ENCODE results near the gene FAM98C. TPM values are rescaled to one million over a fixed set of nuclear protein-coding genes. Genes with fewer than 3 reads are reported as not detected.

Gene FAM98C
- total and polyA plus RNA-seq, 2 of the 13 experiments (the other 11 are each of a cell fraction or from before 2014, with no cell fraction given) = 10.0 to 11.5 TPM

DNA sequence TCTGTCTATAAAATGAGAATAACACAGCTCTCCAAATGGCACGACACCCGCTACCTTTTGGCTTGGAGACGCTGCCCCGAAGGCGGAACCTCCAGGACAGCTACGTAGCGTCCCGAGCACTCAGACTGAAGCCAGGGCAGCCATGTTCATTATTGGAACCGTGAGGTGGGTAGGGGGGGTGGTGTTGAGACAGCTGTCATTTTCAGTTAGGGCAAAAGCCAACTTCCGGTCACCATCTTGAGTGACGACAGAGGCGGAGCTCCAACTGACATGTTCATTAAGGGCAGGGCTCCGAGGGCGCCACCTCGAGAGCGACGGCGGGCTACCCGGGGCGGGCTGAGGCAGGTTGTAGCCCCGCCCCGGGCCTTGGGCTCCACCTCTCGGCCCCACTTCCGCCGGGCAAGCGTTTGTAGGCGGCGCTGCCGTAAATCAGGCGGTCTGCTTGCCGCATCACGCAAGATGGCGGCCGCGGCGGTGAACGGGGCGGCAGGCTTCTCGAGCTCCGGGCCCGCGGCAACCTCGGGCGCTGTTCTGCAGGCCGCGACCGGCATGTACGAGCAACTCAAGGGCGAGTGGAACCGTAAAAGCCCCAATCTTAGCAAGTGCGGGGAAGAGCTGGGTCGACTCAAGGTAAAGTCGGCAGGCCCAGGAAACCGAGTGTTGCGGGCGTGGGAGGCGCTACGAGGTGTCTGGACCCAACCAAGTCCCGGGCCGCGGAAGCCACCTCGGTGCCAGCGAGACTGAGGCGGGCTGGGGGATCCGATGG, 28.4 kb upstream of the FAM98C start, which contains the start of gene PSMD8 (continued):
- TF ChIP-seq SMAD9 (CRISPR knock-in tag; IDR thresholded peaks at IDR 0.05) = no peak
- peak; percentile 75 for TF ChIP-seq ZNF317 (CRISPR knock-in tag; IDR thresholded peaks at IDR 0.05)
- TF ChIP-seq ZNF747 (CRISPR knock-in tag; IDR thresholded peaks at IDR 0.05; ENCODE audit: borderline replicate concordance) = peak; percentile 93
- no peak for TF ChIP-seq ZNF207 (IDR thresholded peaks at IDR 0.05; ENCODE audit: borderline replicate concordance)
- TF ChIP-seq RAD21 (CRISPR knock-in tag; IDR thresholded peaks at IDR 0.05) = no peak; the same call in 1 of the 2 replicates
- peak; percentile 93 for TF ChIP-seq CREM (IDR thresholded peaks at IDR 0.05)
- 0 out of 2 replicates have a peak, but pooled peaks have one; percentile 28 for TF ChIP-seq CREM (CRISPR knock-in tag; IDR thresholded peaks at IDR 0.05)
- TF ChIP-seq ERF (CRISPR knock-in tag; IDR thresholded peaks at IDR 0.05) = peak; percentile 85
- TF ChIP-seq, protein P1, sequence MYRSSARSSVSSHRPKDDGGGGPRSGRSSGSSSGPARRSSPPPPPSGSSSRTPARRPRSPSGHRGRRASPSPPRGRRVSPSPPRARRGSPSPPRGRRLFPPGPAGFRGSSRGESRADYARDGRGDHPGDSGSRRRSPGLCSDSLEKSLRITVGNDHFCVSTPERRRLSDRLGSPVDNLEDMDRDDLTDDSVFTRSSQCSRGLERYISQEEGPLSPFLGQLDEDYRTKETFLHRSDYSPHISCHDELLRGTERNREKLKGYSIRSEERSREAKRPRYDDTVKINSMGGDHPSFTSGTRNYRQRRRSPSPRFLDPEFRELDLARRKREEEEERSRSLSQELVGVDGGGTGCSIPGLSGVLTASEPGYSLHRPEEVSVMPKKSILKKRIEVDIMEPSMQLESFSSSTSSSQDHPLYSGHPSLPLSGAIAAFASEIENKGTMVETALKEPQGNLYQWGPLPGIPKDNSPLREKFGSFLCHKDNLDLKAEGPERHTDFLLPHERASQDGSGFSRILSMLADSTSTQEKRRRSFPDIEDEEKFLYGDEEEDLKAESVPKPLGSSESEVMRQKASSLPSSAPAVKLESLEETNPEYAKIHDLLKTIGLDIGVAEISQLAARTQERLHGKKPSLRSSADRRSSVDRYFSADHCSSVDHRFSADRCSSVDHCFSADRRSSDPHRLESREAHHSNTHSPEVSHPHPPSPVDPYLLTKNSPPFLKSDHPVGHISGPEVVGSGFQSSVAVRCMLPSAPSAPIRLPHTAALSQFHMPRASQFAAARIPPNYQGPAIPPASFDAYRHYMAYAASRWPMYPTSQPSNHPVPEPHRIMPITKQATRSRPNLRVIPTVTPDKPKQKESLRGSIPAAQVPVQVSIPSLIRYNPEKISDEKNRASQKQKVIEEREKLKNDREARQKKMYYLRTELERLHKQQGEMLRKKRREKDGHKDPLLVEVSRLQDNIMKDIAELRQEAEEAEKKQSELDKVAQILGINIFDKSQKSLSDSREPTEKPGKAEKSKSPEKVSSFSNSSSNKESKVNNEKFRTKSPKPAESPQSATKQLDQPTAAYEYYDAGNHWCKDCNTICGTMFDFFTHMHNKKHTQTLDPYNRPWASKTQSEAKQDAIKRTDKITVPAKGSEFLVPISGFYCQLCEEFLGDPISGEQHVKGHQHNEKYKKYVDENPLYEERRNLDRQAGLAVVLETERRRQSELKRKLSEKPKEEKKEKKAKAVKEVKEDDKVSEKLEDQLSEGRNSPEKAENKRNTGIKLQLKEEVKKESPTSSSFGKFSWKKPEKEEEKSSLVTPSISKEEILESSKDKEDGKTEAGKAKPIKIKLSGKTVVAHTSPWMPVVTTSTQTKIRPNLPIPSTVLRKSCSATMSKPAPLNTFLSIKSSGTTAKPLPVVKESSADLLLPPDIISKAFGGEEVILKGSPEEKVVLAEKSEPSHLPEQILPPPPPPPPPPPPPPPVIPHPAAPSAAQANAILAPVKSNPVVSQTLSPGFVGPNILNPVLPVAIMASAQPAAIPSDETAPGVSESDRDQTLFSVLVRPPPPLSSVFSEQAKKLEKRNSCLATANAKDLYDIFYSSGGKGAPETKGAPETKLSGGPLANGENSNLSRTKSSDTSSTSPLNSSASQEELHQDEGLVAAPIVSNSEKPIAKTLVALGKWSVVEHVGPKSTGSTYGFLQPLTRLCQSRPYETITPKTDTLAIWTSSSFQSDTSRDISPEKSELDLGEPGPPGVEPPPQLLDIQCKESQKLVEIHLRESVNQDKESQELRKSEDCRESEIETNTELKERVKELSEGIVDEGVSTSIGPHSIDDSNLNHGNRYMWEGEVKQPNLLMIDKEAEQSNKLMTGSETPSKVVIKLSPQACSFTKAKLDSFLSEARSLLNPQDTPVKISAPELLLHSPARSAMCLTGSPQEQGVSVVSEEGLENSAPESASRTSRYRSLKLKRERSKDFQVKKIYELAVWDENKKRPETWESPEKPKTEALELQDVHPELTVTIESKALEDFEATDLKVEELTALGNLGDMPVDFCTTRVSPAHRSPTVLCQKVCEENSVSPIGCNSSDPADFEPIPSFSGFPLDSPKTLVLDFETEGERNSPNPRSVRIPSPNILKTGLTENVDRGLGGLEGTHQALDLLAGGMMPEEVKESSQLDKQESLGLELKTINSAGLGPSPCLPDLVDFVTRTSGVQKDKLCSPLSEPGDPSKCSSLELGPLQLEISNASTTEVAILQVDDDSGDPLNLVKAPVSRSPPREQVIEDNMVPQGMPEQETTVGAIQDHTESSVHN (CRISPR knock-in tag; IDR thresholded peaks at IDR 0.05) = no peak
- TF ChIP-seq ZNF251 (CRISPR knock-in tag; IDR thresholded peaks at IDR 0.05) = no peak
- no peak for TF ChIP-seq EP300 (IDR thresholded peaks at IDR 0.05; ENCODE audit: low read depth in 2 of 2, low read length in 2 of 2)
- no peak for TF ChIP-seq EP300 (CRISPR knock-in tag; IDR thresholded peaks at IDR 0.05; ENCODE audit: borderline replicate concordance)
- no peak for TF ChIP-seq ZNF749 (CRISPR knock-in tag; IDR thresholded peaks at IDR 0.05; ENCODE audit: borderline replicate concordance)
- no peak for TF ChIP-seq MAFK (conservative IDR thresholded peaks at IDR 0.05 in 1 of 2, IDR thresholded peaks at IDR 0.05 in 1 of 2; ENCODE audit: low read length in 2 of 2)
- peak; percentile 72; the same call in 1 of the 2 replicates for TF ChIP-seq MEIS2 (CRISPR knock-in tag; IDR thresholded peaks at IDR 0.05)
- TF ChIP-seq, protein P2, sequence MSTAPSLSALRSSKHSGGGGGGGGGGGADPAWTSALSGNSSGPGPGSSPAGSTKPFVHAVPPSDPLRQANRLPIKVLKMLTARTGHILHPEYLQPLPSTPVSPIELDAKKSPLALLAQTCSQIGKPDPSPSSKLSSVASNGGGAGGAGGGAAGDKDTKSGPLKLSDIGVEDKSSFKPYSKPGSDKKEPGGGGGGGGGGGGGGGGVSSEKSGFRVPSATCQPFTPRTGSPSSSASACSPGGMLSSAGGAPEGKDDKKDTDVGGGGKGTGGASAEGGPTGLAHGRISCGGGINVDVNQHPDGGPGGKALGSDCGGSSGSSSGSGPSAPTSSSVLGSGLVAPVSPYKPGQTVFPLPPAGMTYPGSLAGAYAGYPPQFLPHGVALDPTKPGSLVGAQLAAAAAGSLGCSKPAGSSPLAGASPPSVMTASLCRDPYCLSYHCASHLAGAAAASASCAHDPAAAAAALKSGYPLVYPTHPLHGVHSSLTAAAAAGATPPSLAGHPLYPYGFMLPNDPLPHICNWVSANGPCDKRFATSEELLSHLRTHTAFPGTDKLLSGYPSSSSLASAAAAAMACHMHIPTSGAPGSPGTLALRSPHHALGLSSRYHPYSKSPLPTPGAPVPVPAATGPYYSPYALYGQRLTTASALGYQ (CRISPR knock-in tag; IDR thresholded peaks at IDR 0.05) = peak; percentile 19; the same call in 1 of the 2 replicates
- TF ChIP-seq, protein P3, sequence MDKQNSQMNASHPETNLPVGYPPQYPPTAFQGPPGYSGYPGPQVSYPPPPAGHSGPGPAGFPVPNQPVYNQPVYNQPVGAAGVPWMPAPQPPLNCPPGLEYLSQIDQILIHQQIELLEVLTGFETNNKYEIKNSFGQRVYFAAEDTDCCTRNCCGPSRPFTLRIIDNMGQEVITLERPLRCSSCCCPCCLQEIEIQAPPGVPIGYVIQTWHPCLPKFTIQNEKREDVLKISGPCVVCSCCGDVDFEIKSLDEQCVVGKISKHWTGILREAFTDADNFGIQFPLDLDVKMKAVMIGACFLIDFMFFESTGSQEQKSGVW (CRISPR knock-in tag; IDR thresholded peaks at IDR 0.05; ENCODE audit: borderline replicate concordance) = no peak
